GM19238 (cell line): ENCODE results near the gene PRPF4.
A peak's percentile ranks its signal among the peaks of the same experiment; 100 is the strongest.

ENCODE experiments used
- DNase-seq: peaks from one replicate; pipeline ENCODE4 v3.0.0; 2011; ENCODE audit warnings: low spot score; ENCODE audit not compliant: insufficient read length

The PRPF4 gene

DNA sequence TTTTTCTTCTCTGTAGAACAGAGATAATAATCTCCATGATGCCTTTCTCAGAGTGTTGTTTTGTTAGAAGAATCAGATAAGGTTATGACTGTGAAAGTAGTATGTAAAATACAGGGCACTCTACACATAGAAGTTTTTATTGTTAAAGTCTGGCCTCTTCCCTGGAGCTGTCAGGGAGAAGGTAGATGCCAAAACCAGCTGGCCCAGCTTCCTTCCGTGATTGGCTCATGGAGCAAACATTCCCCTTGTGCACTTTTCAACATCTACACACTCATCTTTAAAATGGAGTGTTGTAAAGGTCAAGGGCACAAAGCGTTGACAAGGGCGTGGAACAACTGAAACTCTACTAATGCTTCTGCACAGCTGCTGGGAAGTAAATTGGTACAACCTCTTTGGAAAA lies 35.1 kb downstream of the PRPF4 start:
- no peak for DNase-seq

DNA sequence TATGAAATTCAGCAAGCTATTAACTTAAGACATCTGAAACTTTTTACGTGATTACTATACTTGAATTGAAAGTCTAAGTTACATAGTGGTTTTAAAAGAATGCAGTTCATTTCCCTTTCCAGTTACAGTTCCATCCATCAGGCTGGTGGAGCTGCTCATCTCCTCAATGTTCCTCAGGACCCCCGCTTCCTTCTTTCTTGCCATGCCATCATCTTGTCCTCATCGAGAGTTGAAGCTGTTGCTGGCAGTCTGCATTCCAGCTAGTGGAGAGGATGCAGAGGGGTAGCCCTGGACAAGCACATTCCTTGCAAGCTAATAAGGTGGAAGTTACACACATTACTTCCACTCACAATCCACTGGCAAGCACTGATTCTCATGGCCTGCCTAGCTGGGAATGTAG lies 36.5 kb downstream of the PRPF4 start:
- DNase-seq: no peak

DNA sequence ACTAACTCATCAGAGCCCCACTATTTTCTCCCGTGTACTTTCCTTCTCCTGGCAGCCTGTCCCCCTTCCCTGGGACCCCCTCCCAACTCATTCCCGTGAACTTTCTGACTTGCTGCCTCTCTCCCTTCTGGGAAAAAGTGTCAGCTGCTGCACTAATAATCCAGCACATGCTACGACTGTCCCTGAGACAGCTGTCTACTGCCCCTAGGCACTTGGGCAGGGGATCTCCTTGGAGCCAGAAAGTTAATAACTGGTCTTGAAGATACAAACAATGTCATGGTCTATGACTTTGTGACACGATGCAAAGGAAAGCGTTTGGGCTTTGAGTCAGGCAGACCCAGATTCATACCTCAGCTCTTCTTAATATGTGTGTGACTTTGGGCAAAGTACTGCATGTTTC lies 37.8 kb downstream of the PRPF4 start:
- DNase-seq: no peak

DNA sequence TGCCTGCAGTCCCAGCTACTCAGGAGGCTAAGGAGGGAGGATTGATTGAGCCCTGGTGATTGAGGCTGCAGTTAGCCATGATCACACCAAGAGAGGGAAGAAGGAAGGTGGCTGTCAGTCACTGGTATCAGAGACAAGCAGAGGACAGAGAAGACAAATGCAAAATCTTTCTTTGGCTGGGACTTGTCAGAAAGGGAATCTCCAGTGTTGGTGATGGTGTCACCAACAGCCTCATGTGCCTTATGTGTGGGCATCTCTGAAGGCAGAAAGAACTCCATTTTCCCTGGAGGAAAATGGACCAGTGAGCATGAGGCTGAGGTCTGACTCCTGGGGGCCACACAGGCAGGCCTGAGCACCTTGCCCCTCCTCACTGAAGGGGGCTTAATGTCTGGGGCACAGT lies 39.8 kb downstream of the PRPF4 start:
- no peak for DNase-seq

DNA sequence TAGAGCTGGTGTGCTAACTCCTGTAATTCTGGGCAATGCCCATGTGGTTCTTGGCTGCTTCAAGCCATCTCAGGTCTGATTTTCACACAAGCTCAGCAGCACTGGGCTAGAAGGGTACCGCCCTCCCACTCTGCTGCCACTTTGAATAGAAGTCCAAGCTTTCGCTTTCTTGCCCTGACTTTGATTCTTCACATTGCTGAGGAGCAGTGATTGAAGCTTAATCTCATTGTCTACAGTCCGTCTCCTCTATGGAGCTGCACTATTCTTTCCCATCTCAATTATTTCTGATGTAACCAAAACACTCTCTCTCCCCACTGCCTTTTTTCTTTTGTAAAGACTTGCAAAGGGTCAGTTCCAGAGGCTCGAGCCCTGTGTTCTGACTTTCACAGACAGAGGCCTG lies 40.6 kb downstream of the PRPF4 start:
- DNase-seq: no peak

DNA sequence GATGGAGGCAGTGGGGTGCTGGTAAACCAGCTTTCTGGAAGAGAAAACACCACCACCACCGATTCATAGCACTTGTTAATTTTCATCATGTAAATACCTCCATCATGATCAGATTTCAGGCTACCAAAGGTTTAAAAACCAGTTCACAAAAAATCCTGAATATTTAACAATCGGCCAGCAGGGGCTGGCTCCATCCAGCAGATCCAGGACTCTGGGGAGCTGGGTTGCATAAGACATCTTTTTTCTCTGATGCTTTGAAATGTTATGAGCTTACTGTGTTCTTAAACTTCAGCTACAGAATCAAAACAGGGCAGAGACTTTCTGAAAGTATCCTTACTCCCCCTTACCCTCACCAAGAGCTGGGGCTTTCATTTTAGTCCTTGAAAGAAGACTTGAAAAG lies 42.3 kb downstream of the PRPF4 start:
- no peak for DNase-seq

DNA sequence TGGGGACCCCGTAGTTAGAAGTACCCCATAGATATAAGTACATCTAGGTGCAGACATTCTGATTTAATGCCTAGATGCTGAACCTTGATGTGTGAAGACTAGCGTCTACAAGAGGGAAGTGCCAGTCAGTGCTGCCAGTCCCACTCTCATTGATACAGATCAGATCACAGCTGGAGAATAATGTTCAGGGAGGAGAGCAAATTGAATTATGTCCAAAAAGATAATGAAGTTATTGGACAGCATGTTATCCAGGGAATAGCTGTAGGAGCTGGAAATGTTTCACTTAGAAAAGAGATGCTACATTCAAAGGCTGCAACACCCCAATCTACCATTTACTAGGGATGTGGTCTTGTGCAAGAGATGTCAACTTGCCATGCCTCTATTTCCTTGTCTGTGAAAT lies 43.6 kb downstream of the PRPF4 start:
- DNase-seq: no peak

DNA sequence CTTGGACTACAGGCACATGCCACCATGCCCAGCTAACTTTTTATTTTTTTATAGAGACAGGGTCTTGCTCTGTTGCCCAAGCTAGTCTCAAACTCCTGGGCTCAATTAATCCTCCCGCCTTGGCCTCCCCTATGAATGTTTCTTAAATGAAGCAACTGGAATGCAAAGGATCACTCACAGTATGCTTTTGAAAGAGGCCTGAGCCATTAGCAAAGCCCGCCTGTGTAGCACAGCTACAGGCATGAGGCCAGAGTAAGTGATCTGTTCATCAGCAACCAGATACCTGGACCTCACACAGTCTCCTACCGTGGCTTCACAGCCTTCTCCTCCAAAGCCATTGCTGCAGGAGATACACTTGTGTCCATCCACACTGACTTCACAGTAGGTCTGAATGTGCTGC lies 44.6 kb downstream of the PRPF4 start:
- DNase-seq: no peak

DNA sequence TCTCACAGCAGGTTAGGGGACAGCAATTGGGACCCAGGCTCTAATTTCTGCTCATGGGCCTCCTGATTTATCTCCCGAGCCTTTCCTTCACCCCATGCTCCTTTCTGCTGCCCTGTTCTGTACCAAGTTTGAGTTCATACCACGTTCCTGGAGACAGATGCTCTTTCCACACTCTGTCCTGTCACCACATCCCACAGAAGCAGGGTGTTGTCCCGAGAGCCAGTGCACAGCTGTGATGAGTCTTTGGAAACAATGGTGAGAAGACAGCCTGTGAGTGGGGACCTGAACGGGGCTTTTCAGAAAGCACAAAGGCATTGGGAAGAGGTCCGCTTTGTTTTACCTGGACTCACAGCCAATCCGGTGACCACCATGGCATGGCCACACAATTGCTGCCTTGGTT lies 47.2 kb downstream of the PRPF4 start:
- no peak for DNase-seq

DNA sequence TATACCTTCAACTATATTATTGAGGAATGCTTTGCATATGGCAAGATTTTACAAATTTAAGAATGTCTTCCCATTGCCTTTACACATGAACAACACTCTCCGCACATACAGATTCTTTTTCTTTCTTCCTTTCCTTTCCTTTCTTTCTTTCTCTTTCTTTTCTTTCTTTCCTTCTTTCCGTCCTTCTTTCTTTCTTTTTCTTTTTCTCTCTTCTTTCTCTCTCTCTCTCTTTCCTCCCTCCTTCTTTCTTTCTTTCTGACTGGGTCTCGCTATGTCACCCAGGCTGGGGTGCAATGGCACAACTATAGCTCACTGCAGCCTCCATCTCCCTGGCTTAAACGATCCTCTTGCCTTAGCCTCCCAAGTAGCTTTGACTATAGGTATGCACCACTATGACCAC lies 50.8 kb downstream of the PRPF4 start:
- no peak for DNase-seq

DNA sequence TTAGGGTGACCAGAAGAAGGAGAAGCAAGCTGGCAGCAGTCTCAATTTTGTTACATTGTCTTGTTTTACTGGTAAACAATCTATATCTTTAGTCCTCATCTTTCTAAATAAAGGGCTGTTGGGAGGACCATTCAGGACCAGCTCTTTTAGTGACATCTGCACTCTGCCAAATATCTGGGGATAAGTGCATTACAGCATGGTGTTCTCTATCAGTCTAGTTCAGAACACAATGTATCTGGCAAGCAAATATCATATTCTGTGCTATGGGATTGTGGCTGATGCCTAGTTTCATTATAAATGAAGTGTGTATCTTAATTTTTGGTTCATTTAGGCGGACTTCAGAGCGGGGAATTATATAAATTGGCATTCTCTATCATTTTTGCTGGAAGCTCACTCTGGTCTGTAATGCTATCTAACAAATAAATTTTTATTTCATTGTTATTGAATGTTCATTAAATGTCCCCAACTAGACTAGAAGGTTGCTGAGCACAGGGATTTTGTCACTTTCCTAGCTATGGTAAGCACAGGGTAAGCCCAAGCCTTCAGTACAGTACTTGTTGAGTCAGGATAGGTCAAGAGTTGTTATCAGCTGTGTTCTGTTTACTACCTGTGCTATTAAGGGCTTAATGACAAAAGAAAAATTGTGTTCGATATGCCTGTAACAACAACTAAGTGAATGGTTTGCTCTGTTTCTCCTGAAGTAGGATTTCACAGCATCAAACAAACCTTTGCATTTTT lies 52.8 kb downstream of the PRPF4 start:
- no peak for DNase-seq

DNA sequence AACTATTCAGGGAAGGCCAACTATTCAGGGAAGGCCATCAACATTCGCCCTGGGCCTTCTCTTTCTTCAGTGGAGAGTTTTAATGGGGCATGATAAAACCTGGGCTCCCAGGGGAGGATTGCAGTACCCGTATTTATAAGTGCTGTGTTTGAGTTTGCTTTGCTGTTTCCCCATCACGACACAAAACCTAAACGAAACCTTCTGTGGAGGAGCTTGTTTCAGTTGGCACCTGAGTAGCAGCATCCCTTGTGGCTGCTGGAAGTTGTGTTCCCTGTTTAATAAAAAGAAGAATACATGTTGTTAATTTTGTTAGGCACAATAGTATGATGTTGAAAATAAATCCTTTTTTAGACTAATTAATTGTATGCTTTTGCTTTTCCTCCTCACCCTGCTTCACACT lies 56.3 kb downstream of the PRPF4 start:
- no peak for DNase-seq

DNA sequence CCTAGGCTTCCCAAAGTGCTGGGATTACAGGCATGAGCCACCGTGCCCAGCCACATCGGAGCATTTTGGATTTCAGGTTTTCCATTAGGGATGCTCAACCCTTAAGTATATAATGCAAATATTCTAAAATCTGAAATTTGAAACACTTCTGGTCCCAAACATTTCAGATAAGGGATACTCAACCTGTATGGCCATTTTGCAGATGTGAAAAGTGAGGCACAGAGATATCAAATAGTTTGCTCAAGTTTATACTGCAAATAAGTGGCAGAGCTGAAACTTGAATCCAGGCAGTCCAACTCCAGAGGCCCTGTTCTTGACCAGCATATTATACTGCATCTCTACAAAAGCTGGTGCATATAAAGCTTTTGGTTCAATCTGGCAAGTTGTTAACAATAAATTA lies 62.3 kb downstream of the PRPF4 start:
- no peak for DNase-seq

DNA sequence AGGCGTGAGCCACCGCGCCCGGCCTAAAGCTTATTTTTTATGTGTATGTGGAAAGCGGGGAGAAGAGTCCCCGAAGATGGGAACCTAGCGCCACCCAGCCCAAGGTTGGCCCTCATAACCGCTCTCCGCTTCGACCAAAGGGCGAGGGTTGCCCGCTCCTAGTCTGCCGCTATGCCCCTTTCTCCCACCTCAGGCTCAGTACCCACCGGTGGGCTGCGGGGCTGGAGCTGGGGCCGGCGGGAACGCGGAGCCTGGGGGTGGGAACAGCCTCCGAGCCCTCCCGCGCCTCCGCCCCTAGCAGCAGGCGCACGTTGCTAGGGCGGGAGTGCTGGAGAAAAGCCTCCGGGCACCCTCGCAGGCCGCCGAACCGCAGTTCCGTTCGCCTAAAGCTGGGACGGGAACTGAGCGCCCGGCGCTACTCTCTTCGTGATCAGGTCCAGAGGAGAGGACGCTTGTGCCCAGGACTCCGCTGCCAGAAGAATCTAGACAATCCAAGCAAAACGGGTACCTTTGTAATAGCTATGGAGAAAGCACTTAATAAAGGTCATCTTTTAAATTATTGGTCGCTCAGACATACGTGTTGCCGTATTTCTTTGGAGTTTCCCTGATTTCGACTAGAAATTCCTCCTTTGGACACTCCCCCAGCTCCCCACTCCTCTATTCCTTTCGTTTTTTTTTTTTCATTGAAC lies 64.7 kb downstream of the PRPF4 start, which contains the start of gene WDR31:
TSS of gene WDR31 (minus strand) at position 265 of the 689 bp plus-strand sequence. CDS start 8,253 bp downstream, outside the sequence.
- DNase-seq: peak; percentile 91

DNA sequence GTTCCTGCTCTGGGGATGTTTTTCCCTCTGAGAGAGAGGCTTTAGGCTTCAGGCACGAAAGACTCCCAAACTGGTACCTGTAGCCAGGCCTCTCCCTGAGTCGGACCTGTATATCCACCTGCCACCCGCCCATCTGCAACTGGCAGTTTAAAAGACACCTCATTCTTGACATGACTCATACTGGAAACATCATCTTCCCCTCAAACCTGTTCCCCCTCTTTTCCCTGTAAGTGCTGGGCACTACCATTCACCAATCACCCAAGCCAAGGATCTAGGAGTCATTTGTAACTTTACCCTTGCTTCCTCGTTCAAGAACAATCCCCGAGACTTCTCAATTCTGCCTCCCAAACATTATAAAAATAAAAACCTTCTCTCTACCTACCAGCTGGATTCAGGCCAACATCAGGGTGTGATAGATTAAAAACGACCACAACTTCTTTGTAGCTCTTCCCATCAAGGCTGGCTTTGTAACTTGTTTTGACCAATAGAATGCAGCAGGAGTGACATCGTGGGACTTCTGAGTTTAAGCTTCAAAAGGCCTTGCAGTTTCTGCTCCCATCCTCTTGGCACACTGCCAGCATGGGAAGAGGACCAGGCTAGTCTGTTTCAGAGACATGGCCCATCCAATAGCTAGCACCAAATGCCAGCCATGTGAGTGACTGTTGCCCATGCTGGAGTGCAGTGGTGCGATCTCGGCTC lies 66.4 kb downstream of the PRPF4 start:
- no peak for DNase-seq
